ENCODE results near the gene NUTM1.
"Not testable (repeated sequence)": the region's sequence is repeated elsewhere in the genome, so short reads cannot be mapped to it uniquely, and the experiment has no call there.

Gene NUTM1

DNA sequence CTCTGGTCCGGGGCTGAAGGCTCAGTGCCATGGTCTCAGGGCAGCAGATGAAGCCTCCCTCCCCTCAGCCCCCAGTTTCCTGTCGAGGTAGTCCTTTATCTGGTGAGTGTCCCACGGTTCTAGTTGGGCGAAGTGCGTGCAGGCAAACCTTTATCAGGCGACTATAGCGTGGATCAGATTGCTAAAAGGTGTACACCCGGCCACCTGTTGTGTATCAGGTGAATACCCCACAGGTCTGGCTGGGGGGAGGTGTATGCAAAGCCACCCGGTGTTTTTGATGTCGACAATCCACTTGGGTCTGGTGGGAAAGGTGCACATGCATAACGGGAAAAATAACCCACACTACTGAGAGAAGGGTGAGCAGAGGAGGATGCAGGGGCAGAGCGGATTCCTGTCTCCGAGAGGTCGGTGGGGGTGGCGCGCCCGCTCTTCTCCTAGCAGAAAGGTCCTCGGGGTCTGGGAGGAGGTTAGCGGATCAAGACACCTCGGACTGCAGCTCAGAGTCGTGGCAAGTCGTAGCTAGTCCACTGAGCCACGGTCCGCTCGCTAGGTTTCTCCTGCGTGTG, 6.0 kb upstream of the NUTM1 start:
- DNase-seq, result no peak

DNA sequence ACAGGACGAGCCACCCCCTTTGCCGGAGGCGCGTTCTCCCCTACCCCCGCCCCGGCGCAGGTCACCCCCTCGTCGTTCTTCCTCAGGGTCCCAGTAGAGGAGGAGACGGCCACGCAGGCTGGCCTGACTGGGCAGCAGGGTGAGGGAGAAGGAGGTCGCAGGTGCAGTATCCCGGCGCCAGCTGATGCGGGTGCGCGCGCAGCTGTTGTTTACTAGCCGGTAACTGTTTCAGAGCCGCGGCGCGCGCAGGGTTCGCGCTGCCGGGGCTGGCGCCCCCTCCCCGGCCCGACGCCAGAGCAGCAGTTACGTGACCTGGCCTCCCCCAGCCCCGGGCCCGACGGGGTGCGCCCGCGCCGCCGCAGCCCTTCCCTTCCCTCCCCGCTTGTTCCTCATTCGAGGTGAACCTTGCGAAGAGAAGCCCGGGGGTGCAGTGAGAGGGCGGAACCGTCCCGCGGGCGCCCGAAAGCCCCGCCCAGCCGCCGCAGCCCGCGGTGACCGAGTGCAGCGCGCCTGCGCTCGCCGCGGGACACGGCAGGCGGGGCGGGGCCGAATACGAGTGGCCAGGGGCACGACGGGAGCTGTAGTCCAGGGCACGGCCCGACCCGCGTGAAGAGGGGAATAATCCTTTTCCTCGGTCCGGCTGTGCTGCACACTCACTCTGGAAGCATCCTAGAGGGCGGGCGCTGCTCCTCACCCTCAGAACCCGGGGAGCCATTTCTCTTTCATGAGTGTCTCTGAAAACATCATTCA, 5.4 kb upstream of the NUTM1 start, which contains the start of gene SLC12A6:
SLC12A6 (minus strand) TSS at position 225 of the 750 bp plus-strand sequence. CDS start 1,101 bp downstream, outside the sequence.
- peak; percentile 83 for DNase-seq

DNA sequence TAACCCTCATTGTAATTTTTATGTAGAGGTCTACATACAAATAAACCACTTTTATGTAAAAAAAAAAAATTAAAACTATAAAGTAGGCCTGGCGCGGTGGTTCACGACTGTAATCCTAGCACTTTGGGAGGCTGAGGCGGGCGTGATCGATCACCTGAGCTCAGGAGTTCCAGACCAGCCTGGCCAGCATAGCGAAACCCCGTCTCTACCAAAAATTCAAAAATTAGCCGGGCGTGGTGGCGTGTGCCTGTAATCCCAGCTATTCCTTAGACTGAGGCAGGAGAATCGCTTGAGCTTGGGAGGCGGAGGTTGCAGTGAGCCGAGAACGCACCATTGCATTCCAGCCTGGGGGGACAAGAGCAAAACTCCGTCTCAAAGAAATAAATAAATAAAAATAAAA, 4.8 kb upstream of the NUTM1 start:
- DNase-seq, result no peak

DNA sequence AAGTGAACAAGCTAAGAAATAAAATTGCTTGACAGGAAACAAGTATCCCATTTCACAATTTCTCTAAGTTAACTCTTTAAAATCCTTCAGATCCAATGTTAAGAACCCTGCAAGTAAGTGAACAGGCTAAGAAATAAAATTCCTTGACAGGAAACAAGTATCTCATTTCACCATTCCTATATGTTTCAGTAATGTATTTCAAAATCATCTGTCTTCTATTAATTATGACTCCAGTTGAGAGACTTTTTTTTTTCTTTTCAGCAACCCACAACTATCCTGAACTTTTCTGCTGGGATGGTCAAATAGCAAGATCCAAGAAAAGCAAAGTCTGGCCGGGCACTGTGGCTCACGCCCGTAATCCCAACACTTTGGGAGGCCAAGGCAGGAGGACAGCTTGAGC, 3.2 kb upstream of the NUTM1 start:
- no peak for DNase-seq

DNA sequence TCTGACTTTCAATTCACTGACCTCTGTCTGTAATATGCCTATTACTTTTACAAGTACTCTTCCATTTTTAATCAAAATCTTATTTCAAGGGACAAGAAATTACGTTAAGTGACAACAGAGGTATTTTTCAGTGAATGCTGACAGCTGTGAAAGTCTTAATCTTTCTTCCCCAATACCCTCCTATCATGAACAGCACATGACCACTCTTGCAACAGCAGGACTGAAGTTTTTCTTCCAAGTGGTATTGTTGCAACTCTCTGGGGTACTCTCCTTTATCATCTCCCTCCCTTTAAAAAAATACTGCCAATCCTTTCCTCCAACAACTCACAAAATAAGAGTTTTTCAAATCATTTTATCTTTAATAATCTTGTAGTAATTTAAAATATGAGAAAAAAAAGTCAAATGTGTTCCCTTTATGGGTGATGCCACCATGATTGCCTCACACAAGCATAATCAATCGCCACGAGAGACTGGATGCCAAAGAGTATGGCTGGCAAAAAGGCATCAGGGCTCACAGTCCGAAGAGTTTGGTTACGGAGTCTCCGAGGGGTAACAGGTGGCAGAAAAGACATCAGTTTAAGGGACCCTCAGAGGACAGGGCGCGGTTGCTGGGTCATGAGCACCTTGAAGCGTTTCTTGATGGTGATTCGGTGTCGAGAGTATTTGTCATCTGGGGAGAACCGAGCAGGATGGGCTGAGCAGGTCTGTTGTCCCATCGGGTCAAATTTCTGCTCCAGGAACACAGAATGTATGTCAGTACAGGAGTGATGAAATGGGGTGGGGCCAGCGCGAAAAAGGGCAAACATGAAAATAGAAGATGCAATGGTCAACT, 1.5 kb upstream of the NUTM1 start:
- DNase-seq, result no peak

DNA sequence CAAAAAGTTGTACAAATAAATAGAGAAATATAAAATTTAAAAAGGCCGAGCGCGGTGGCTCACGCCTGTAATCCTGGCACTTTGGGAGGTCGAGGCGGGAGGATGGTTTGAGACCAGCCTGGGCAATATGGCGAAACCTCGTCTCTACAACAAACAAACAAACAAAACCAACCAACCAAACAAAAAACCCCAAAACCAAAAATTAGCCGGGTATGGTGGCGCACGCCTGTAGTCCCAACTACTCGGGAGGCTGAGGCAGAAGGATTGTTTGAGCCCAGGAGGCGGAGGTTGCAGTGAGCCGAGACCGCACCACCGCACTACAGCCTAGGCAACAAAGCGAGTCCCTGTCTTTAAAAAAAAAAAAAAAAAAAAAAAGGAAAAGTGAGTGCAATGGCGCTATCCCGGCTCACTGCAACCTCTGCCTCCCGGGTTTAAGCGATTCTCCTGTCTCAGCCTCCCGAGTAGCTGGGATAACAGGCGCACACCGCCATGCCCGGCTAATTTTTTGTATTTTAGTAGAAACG, 840 bp upstream of the NUTM1 start:
- not testable (repeated sequence) for DNase-seq

DNA sequence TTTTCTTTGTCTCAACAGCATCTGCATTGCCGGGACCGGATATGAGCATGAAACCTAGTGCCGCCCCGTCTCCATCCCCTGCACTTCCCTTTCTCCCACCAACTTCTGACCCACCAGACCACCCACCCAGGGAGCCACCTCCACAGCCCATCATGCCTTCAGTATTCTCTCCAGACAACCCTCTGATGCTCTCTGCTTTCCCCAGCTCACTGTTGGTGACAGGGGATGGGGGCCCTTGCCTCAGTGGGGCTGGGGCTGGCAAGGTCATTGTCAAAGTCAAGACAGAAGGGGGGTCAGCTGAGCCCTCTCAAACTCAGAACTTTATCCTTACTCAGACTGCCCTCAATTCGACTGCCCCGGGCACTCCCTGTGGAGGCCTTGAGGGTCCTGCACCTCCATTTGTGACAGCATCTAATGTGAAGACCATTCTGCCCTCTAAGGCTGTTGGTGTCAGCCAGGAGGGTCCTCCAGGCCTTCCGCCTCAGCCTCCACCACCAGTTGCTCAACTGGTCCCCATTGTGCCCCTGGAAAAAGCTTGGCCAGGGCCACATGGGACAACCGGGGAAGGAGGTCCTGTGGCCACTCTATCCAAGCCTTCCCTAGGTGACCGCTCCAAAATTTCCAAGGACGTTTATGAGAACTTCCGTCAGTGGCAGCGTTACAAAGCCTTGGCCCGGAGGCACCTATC, 5.0 kb downstream of the NUTM1 start:
- no peak for DNase-seq

DNA sequence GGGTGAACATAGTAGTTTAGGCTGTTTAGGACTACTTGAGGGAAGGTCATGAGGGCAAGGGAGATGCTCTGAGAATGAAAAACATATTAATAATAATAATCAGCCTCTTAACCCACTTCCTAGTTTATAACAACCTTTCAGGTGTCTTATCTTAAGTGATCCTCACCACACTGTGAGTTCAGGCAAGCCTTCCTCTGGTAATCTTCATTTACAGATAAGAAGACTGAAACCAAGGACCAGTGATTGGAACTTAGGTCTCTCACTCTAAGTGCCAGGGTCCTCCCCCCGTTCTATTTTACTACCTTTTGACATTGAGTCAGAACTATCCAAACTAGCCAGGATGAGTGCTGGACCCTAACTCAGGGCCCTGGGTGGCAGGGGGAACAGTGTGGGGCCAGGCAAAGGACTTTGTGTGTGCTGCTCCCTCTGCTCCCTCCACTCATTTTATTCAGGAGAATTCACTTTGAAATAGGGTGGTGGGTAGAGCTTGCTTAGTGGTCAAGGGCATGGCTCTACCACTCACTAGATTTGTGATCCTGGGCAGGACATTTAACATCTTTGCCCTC, 5.7 kb downstream of the NUTM1 start:
- DNase-seq, result no peak

DNA sequence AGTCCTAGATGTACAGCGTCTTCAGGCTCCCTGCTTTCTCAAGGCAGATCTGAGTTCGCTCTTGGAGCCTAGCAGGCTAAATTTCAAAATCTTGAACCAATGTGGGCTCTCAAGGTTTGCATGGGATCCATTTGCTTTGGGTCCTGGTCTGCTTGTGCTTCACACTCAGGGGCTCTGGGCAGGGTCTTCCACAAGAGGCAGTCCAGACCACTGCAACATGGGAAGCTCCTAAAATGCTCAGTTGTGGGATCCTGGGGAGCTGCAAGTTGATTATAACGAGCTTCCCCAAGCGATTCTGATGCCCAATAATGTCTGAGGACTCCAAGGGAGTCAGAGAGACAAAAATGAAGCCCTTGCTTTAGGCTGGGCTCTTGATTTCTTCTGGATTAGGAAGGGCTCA, 6.7 kb downstream of the NUTM1 start:
- DNase-seq, result no peak

DNA sequence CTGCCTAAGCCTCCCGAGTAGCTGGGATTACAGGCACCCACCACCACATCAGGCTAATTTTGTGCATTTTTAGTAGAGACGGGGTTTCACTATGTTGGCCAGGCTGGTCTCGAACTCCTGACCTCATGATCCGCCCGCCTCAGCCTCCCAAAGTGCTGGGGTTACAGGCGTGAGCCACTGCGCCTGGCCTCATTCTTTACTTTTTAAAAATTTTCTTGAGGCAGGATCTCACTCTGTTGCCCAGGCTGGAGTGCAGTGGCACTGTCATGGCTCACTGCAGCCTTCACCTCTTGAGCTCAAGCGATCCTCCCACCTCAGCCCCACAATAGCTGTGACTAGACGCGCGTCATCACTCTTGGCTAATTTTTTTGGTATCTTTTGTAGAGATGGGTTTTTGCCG, 9.9 kb downstream of the NUTM1 start:
- not testable (repeated sequence) for DNase-seq

DNA sequence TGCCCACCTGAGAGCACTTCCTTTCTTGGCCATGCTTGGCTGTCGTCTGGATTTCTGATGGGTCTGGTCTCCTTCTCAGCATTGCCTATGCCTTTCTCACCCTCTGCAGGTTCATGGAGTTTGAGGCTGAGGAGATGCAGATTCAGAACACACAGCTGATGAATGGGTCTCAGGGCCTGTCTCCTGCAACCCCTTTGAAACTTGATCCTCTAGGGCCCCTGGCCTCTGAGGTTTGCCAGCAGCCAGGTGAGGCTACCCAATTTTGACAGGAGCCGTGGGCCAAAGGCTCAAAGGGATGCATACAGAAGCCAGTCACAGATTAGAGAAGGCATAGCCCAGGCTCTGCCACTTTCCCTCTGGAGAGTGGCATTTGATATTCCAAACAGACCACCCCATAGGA, 10.5 kb downstream of the NUTM1 start:
- DNase-seq, result no peak

DNA sequence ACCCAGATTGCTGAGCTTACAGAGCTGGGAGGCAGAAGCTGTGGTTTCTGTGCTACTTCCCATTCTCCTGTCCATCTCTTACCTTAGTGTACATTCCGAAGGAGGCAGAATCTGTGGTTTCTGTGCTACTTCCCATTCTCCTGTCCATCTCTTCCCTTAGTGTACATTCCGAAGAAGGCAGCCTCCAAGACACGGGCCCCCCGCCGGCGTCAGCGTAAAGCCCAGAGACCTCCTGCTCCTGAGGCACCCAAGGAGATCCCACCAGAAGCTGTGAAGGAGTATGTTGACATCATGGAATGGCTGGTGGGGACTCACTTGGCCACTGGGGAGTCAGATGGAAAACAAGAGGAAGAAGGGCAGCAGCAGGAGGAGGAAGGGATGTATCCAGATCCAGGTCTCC, 11.2 kb downstream of the NUTM1 start:
- no peak for DNase-seq

DNA sequence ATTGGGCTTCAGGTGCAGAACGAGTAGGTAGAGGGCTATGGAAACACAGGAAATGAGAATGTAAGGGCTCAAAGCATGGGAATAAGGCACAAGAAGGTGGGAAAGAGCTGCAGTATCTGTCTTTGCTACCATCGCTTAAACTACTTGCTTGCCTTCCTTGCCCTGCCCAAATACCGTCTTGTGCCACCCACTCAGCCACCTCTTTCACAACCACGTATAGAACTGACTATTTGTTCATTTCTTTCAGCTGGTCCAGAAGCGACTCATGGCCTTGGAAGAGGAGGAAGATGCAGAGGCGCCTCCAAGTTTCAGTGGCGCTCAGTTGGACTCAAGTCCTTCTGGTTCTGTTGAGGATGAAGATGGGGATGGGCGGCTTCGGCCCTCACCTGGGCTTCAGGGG, 12.1 kb downstream of the NUTM1 start:
- no peak for DNase-seq

DNA sequence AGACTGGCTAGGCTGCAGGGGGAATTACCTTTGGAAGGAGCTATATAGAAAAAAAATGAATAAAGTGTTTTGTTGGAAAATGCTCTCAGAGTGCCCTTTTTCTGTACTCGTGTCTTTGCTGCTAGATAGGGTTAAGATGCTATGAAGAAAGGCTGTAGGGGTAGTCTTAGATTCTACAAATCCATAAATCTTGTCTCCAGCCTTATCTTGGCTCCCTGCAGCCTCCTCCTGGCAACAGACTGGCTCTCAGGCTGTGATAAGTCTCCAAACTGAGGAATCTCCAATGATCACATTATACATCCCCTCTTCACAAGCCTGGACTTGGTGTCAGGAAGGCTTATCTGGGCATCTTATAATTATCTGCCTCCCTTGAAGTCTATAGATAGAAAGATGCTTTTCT, 14.5 kb downstream of the NUTM1 start:
- no peak for DNase-seq

DNA sequence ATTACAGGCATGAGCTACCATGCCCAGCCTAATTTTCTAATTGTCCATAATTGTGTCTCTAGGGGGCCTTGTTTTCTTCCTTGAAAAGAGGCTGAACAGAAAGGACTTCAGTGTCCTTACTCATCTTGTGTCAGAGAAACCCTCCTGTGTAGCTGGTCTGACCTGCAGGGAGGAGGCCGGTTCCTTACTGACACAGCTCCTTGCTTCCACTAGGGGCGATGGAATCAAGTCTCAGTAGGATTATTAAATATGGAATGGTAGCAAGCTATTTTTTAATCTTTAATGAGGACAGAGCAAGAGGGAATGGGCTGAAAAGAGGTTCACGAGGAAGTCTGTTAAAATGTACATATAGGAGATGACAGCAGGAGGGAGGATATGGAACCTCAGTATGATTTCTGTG, 15.3 kb downstream of the NUTM1 start:
- DNase-seq, result no peak

DNA sequence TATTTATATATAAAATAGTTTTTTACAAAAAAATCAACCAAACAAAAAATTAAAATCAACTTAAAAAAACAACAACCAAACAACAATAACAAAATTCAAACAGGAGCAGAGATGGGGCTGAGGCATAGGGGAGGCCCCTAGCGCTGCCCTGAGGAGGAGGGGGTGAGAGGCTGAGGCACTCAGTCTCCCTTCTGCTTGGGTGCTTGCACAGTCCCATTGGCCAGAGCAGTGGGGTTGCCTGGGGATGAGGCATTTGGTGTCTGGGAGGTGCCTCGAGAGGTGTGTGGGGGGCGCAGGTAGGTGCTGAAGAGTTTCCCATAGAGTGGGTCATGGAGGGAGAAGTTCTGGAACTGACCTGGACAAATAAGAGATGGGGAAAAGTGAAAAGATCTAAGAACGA, 15.8 kb downstream of the NUTM1 start:
- DNase-seq, result no peak

DNA sequence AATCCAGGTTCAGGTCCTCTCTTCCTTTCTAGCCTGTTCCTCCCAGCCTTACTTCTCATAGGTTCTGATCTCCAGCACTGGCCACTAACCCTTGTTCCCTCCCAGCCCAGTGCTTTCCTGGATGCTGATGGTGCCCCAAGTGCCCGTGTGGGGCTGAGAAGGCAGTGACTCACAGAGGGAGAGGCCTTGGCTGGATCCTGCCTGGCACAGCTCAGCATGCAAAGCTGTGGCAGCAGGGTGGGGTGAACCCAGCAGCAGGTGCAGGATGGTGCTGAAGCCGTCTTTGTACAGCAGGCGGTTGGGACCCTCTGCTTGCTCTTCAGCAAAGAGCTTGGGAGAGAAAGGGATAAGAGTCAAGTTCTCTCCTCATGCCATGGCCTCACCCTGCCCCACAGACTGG, 16.3 kb downstream of the NUTM1 start:
- DNase-seq, result no peak

DNA sequence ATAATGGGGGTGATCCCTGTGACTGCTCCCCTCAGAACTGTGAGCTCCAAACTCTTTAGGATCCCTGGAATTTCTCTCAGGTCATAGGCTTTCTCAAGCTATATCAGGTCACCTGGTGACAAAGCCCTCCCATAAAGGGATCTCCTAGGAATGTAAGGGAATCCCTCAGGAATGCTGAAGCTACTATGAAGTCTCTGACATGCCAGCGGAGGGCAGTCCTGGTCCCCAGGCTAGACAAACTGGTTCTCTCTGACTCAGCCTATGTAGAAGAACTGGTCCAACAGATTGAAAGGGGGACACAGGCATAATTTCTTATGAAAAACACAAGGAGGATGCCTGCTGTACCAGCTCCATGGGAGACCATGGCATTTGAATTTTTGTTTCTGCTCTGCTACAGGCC, 17.2 kb downstream of the NUTM1 start:
- no peak for DNase-seq

DNA sequence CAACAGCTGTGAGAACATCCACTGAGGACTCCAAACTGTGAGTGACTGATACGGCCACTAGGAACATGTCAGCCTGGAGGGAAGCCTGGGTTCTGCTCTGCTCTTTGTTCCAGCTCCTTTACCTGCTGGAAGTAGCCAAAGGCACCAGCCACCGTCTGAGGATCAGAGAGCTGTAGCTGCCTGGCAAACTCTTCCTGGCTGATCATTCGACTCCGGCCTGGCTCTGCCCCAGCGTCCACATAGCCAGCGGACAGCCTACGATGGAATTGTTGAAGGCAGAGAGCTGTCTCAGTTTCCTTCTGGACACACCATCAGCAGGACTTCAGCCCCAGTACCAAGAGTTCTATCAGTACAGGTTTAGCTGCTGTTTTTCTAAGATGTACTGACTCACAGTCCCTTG, 18.2 kb downstream of the NUTM1 start:
- DNase-seq, result no peak

DNA sequence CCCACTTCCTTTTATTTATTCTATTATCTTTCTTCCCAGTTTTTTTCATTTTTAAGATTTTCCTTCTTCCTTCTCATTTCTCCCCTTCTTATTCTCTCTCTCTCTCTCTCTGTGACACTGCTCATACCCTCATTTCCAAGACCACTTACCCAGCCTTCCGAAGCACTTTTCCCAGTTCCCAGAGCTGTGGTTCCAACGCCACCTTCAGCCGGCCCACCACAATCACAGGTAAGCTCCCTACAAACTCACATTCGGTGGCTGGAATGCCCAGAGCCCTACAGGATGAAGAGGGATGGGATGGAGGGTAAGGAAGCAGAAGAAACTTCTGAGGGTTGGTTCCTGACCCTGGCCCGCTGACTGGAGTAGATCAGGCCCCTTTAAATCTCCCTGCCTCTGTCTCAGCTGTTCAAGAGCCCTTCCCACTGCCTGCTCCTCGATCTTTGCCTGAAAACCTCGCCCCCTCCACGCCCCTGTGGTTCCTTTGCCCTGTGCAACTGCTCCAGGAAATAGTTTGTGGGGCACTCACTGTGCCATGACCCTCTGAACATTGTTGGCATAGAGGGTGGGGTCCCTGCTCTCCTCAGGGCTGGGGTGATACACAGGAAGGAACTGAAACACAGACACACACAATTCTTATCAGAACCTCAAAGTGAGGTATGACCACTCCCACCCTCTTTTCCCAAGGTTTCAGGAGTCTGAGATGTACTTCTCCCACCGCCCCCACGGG, 19.1 kb downstream of the NUTM1 start:
- DNase-seq, result no peak

DNA sequence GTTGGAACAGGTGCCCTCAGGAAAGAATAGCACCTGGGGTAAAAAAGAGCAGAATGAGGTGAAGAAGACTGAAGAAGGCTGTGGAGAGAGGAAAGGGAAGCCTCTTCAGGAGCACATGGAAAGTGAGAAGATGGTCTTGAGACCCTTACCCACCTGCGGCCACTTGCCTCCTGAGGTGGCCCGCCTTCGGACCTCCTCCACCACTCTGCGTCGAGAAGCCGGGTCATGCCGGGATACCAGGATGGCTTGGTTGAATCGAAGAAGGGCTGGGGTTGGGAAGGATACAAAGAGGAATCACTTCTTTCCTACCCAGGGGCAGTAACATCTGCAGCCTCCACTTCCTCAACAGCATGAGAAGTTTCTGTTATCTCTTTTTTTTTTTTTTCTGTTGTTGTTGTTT, 20.9 kb downstream of the NUTM1 start:
- DNase-seq, result no peak
